Naive thymus-derived CD8-positive, alpha-beta T cell (primary cell): Measurements from ENCODE around the gene FBXW4. TPM values are rescaled to one million over a fixed set of nuclear protein-coding genes. Genes with fewer than 3 reads are reported as not detected.
A peak's percentile ranks its signal among the peaks of the same experiment; 100 is the strongest.
"Not testable (repeated sequence)": the region's sequence is repeated elsewhere in the genome, so short reads cannot be mapped to it uniquely, and the experiment has no call there.

Source experiments
- ATAC-seq, 2 donors: fragments of 150-1000 bp; cut with Tn5 transposase in 1 of 2; sonication (Bioruptor Pico), chemical (Tn5 transposase) in 1 of 2; 1 replicate in 1 of 2; 2 replicates in 1 of 2; pipeline ENCODE4 v1.10.0; 2021; ENCODE audit warnings: mild to moderate bottlenecking in 2 of 2, moderate library complexity in 2 of 2
- POLR2A ChIA-PET: fragments of 350-600 bp; sonication (Branson Sonifier 250); formaldehyde crosslinking; loops from one replicate; lab custom pipeline; 2021; ENCODE audit warnings: antibody characterized with exemption; lab: Charles Lee
- DNase-seq, 10 donors: peaks; one replicate each; pipeline versions ENCODE4 v3.0.0 to v3.0.0-alpha.2; 2020 to 2022
- H3K27ac Mint-ChIP-seq, 10 donors: one replicate each; pipeline ENCODE4 v1.8.0; 2020 to 2022; ENCODE audit warnings: mild to moderate bottlenecking in 10 of 10, mixed read lengths in 10 of 10, moderate library complexity in 4 of 10, inconsistent platforms in 1 of 10
- H3K27me3 Mint-ChIP-seq, 5 donors: one replicate each; pipeline ENCODE4 v1.8.0; 2021 to 2022; ENCODE audit warnings: mixed read lengths in 5 of 5
- H3K36me3 Mint-ChIP-seq, 3 donors: one replicate each; pipeline ENCODE4 v1.8.0; 2020 to 2022; ENCODE audit warnings: mixed read lengths in 3 of 3, mild to moderate bottlenecking in 2 of 3, inconsistent platforms in 1 of 3
- H3K4me1 Mint-ChIP-seq, 4 donors: one replicate each; pipeline ENCODE4 v1.8.0; 2021 to 2022; ENCODE audit warnings: mixed read lengths in 4 of 4
- H3K4me3 Mint-ChIP-seq, 10 donors: one replicate each; pipeline ENCODE4 v1.8.0; 2020 to 2022; ENCODE audit warnings: mild to moderate bottlenecking in 10 of 10, mixed read lengths in 10 of 10, moderate library complexity in 6 of 10, inconsistent platforms in 1 of 10
- H3K9me3 Mint-ChIP-seq, 9 donors: one replicate each; pipeline ENCODE4 v1.8.0; 2020 to 2022; ENCODE audit warnings: mixed read lengths in 9 of 9, mild to moderate bottlenecking in 3 of 9, inconsistent platforms in 1 of 9, moderate library complexity in 1 of 9
- polyA plus RNA-seq, 3 donors: library from polyadenylated mRNA; unstranded; fragments of 300-500 nt; fragmentation: Illumina TruSeq; gene quantifications; one replicate each; pipeline ENCODE4 v1.2.3, GENCODE V29; 2021
- total RNA-seq, 8 experiments: library from RNA in 2 of 8; stranded (reverse) in 2 of 8; gene quantifications; one replicate each; pipeline ENCODE4 v1.2.3 and lab custom pipeline; 2021 to 2026

Gene FBXW4
- total and polyA plus RNA-seq, 5 experiments from 2014 or later = 6.1 to 106 (median 13.1) TPM

- H3K4me1 Mint-ChIP-seq = peaks cover 3 to 10% (median 7%) of the 10 kb centered on the region in 4 donors
- H3K9me3 Mint-ChIP-seq = no peaks in the 10 kb centered on the region
- H3K27ac Mint-ChIP-seq = peak overlapping the region in 3 of 10 donors; percentile 29 to 67 (median 44)
- DNase-seq = no peak
- POLR2A ChIA-PET = no interaction called here
- no peaks in the 10 kb centered on the region for H3K27me3 Mint-ChIP-seq
- H3K36me3 Mint-ChIP-seq = peaks cover 0 to 59% (median 2%) of the 10 kb centered on the region in 3 donors
- no peak for ATAC-seq
- H3K4me3 Mint-ChIP-seq = no peak overlapping the region
These were observed 82.1 kb downstream of the FBXW4 start for GRCh38 chr10:101612872-101613271.

DNA sequence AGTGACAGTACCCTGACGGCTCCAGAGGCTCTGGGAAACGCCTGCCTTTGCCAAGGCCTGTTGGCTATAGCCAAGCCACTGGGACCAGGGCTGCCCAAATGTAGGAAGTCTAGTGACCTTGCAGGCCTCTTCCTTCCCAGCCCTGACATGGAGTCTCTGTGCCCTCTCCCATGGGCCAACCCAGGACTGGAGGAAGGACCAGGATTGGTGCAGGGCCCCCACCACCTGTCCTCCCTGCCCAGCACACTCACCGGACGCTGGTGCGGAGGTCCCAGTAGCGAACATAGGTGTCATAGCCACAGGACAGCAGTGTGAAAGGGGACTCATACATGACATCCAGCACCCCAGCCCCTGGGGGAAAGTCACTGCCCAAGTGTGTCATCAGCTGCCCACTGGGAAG, 82.9 kb downstream of the FBXW4 start:
- Mint-ChIP-seq H3K27me3 (no peaks in the 10 kb centered on the region), H3K36me3 (peaks cover 0 to 52% (median 2%) of the 10 kb centered on the region in 3 donors), H3K27ac (peak overlapping the region in 5 of 10 donors; percentile 19 to 80 (median 27)), H3K4me3 (no peak overlapping the region), H3K9me3 (no peaks in the 10 kb centered on the region), H3K4me1 (peaks cover 0 to 4% (median 2%) of the 10 kb centered on the region in 4 donors)
- no peak for DNase-seq
- POLR2A ChIA-PET = no interaction called here
- ATAC-seq = no peak

- Mint-ChIP-seq H3K27me3 (no peaks in the 10 kb centered on the region), H3K4me3 (no peak overlapping the region), H3K36me3 (peaks cover 0 to 50% (median 2%) of the 10 kb centered on the region in 3 donors), H3K4me1 (peaks cover 0 to 4% (median 1%) of the 10 kb centered on the region in 4 donors), H3K27ac (peak overlapping the region in 9 of 10 donors; percentile 31 to 89 (median 65)), H3K9me3 (no peaks in the 10 kb centered on the region)
- DNase-seq (no peak), ATAC-seq (no peak)
- POLR2A ChIA-PET = no interaction called here
These were observed 83.7 kb downstream of the FBXW4 start for GRCh38 chr10:101611096-101611905.

- Mint-ChIP-seq H3K9me3 (no peaks in the 10 kb centered on the region), H3K27ac (peak overlapping the region in 3 of 10 donors; percentile 5 to 67 (median 22)), H3K4me3 (no peak overlapping the region), H3K4me1 (peaks cover 0 to 4% (median 1%) of the 10 kb centered on the region in 4 donors), H3K27me3 (no peaks in the 10 kb centered on the region), H3K36me3 (peaks cover 0 to 54% (median 2%) of the 10 kb centered on the region in 3 donors)
- ATAC-seq (no peak), DNase-seq (no peak)
- POLR2A ChIA-PET = no interaction called here
These were observed 85.5 kb downstream of the FBXW4 start for GRCh38 chr10:101609481-101609880.

GRCh38 chr10:101607124-101607523, 87.8 kb downstream of the FBXW4 start:
- H3K4me1 Mint-ChIP-seq = peaks cover 0 to 4% (median 1%) of the 10 kb centered on the region in 4 donors
- peaks cover 0 to 60% (median 2%) of the 10 kb centered on the region in 3 donors for H3K36me3 Mint-ChIP-seq
- no peaks in the 10 kb centered on the region for H3K9me3 Mint-ChIP-seq
- DNase-seq = no peak
- peak overlapping the region in 8 of 10 donors; percentile 1 to 61 (median 30) for H3K27ac Mint-ChIP-seq
- peak overlapping the region in 2 of 10 donors; percentile 15 to 42 for H3K4me3 Mint-ChIP-seq
- POLR2A ChIA-PET = no interaction called here
- ATAC-seq = no peak
- no peaks in the 10 kb centered on the region for H3K27me3 Mint-ChIP-seq

GRCh38 chr10:101602761-101603398, 92.1 kb downstream of the FBXW4 start:
- POLR2A ChIA-PET = no interaction called here
- Mint-ChIP-seq H3K27me3 (no peaks in the 10 kb centered on the region), H3K36me3 (peaks cover 0 to 24% (median 0%) of the 10 kb centered on the region in 3 donors), H3K4me1 (peaks cover 0 to 1% (median 0%) of the 10 kb centered on the region in 4 donors), H3K9me3 (no peaks in the 10 kb centered on the region), H3K27ac (peak overlapping the region in 5 of 10 donors; percentile 14 to 79 (median 34)), H3K4me3 (no peak overlapping the region)
- ATAC-seq (peak; percentile 82 to 85), DNase-seq (peak; percentile 7 to 73 (median 44))

DNA sequence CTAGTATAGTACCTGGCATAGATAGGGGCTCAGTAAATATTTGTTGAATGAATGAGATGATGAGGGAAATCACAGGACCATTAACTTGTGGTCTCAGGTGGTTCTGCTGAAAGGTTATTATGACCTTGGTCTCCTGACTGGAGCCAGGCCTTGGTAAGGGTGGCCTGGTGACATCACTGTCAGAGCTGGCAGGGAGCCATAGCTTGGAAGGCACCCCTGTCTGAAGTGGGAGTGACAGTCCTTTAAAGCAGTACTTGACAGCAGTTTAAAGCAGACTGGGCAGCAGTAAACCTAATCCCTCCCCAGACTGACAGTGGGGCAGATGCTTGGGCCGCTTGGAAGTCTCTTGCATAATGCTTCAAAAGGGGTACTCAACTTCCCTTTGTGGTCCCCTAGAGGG, 93.4 kb downstream of the FBXW4 start:
- Mint-ChIP-seq H3K27me3 (no peaks in the 10 kb centered on the region), H3K27ac (peak overlapping the region in 3 of 10 donors; percentile 3 to 19 (median 18)), H3K4me1 (peaks cover 0 to 1% (median 0%) of the 10 kb centered on the region in 4 donors), H3K9me3 (no peaks in the 10 kb centered on the region), H3K36me3 (peaks cover 0 to 19% (median 0%) of the 10 kb centered on the region in 3 donors), H3K4me3 (no peak overlapping the region)
- POLR2A ChIA-PET = interaction anchor here (0.6 kb wide), 1 partner anchor 327 kb away, joined by 3 read pairs; no protein-coding TSS in a partner anchor
- DNase-seq = peak in 1 of 10 donors; percentile 31
- ATAC-seq = no peak

DNA sequence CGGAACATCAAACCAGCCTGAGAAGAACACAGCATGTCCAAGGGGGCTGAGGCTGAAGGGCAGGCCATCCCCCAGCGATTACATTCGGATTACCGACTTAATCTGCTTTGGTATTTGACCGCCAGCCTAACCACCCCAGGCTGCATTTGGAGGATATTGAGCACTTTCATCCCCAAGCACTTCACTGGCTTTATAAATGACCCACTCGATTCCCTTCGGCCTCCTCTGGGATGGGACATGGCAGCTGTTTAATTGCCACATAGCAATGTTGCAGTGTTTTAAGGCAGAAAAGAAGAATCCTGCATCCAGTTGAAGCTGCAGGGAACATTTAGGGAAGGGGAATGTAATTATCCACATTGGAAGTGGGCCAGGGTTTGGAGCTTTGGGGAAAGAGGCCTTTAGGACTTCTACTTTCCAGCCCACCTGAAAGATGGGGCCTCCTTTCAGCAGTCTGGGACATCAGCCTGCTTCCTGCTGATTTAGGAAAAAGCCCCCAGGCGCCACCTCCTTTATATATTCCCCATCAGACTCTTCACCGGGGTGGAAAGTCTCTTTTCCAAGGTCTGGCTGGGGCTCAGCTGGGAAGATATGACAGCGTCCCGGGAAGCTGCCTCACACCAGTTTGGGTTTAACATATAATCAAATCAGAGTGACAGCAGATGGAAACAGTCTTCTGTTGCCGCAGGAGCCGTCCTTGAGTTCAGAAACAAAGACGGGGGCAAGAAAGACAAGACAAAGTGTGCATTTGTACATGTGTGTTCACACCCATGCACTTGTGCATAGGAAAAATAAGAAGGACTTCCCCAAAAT, 97.7 kb downstream of the FBXW4 start:
- no peak overlapping the region for H3K4me3 Mint-ChIP-seq
- POLR2A ChIA-PET = no interaction called here
- H3K4me1 Mint-ChIP-seq = peaks cover 0 to 1% (median 0%) of the 10 kb centered on the region in 4 donors
- H3K9me3 Mint-ChIP-seq = no peaks in the 10 kb centered on the region
- no peak overlapping the region for H3K27ac Mint-ChIP-seq
- no peaks in the 10 kb centered on the region for H3K27me3 Mint-ChIP-seq
- no peak for ATAC-seq
- no peaks in the 10 kb centered on the region for H3K36me3 Mint-ChIP-seq
- DNase-seq = no peak

DNA sequence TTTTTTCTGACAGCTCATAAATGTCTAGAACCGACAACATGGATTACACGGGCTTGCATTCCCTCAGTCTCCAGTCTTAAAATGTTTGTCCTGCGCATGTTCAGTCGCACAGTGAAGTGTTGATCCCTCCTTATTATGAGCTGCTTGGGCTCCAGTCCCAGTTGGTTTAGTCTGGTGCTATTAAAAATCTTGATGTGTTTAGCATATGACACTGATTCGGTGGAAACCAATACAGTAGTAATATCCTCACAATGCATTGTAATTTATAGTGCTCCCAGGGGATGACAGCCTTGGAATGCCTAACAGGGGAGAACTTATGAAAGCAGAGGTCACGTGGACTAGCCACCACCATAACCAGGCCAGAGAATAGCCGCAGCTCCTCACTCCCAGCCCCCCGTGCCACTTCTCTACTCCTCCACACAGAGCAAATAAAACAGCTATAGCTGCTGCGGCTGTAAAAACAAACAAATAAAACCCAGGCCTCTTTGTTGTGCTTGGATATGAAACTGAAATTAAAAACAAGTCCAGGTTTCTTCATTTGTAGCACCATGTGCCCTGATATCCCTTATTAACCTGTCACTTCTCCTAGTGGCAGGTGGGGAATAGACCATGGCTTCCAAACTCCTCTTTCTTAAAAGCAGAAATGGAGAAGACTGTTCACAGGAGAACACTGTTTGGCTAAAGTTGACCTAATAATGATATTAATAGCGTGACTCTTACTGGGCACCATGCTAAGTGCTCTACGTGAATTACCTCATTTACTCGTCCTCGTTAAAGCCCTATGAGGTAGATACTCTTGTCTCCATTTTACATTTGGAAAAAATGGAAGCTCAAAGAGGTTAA, 99.2 kb downstream of the FBXW4 start:
- H3K27ac Mint-ChIP-seq = no peak overlapping the region
- no peaks in the 10 kb centered on the region for H3K9me3 Mint-ChIP-seq
- DNase-seq (no peak), ATAC-seq (no peak)
- H3K4me3 Mint-ChIP-seq = no peak overlapping the region
- no peaks in the 10 kb centered on the region for H3K27me3 Mint-ChIP-seq
- POLR2A ChIA-PET = no interaction called here
- H3K36me3 Mint-ChIP-seq = no peaks in the 10 kb centered on the region
- peaks cover 0 to 1% (median 0%) of the 10 kb centered on the region in 4 donors for H3K4me1 Mint-ChIP-seq

GRCh38 chr10:101593331-101593730, 101.6 kb downstream of the FBXW4 start:
- DNase-seq, H3K4me1 Mint-ChIP-seq, ATAC-seq, H3K27me3 Mint-ChIP-seq, H3K9me3 Mint-ChIP-seq, H3K36me3 Mint-ChIP-seq, POLR2A ChIA-PET, H3K27ac Mint-ChIP-seq, H3K4me3 Mint-ChIP-seq: not testable (repeated sequence)

GRCh38 chr10:101588879-101589278, 106.1 kb downstream of the FBXW4 start:
- H3K27ac Mint-ChIP-seq = peak overlapping the region in 2 of 10 donors; percentile 70 to 71
- ATAC-seq (no peak), DNase-seq (no peak)
- peaks cover 0 to 9% (median 0%) of the 10 kb centered on the region in 3 donors for H3K36me3 Mint-ChIP-seq
- no peaks in the 10 kb centered on the region for H3K9me3 Mint-ChIP-seq
- peaks cover 9 to 30% (median 30%) of the 10 kb centered on the region in 4 donors for H3K4me1 Mint-ChIP-seq
- H3K4me3 Mint-ChIP-seq = peak overlapping the region; percentile 90 to 97 (median 94)
- POLR2A ChIA-PET = no interaction called here
- peaks cover 0 to 1% (median 0%) of the 10 kb centered on the region in 5 donors for H3K27me3 Mint-ChIP-seq
